Kidney epithelial cell (primary cell): ENCODE results near the gene SPTB. TPM values are rescaled to one million over a fixed set of nuclear protein-coding genes. Genes with fewer than 3 reads are reported as not detected.

Experiments used
- DNase-seq: peaks from one replicate; pipeline ENCODE4 v3.0.0-alpha.2; 2010; ENCODE audit warnings: low read depth
- H3K27me3 ChIP-seq: 2 replicates; pipeline ENCODE4 v1.6.0; 2011; ENCODE audit warnings: low read length; ENCODE audit not compliant: control insufficient read depth, insufficient read depth
- H3K36me3 ChIP-seq: 2 replicates; pipeline ENCODE4 v1.5.1; 2011; ENCODE audit warnings: low read length; ENCODE audit not compliant: control insufficient read depth, insufficient read depth
- H3K4me3 ChIP-seq: 2 replicates; pipeline ENCODE4 v1.5.1; 2011; ENCODE audit warnings: low read depth, mild to moderate bottlenecking, control low read depth, low read length
- total RNA-seq: library from RNA; depleted of rRNA; stranded (reverse); fragments of >200 nt; gene quantifications from 2 replicates; pipeline ENCODE4 v1.2.3, GENCODE V29; 2015
- TF ChIP-seq, protein P1 (sequence below): IDR thresholded peaks from 2 replicates; pipeline ENCODE4 v1.5.1; 2011; ENCODE audit warnings: mild to moderate bottlenecking, moderate library complexity, low read length, control low read depth, inconsistent platforms; ENCODE audit not compliant: insufficient read depth, poor library complexity, severe bottlenecking

Gene SPTB
- total RNA-seq, 1 donor from 2014 or later, result 0.54 TPM

DNA sequence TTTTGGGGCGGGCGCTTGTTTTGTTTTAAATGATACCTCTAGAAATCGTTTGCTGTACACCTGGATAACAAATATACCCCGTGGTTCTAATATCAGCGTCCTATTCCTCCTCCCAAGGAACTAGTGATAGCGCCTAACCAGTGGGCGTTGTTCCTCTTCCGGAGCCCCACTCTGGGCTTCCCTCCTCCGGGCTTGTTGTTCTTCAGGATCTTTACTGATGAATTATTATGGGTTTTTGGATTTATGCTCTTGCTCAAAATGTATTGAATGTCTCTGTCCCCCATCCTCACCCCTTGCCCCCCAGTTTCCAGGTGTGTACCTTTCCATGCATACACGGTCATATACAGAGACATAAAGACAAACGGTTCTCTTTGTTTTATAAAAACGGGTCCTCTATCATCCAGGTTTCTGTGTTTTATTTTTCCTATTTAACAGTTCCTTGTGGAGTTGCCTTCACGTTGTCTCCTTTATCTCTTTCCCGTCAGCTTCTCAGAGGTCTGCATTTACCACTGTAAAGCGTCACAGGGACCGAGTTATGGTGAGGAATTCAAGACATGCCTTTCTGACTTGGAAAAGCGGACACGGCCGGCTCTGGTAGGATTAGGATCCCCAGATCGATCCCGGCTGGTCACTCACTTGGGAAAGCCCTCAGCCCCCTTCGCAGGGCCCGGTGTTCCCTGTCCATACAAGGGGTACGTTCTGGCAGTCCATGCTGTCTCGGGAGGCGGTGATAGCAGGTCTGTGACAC is 176.1 kb downstream of the SPTB start:
- Histone ChIP-seq H3K27me3 (no peaks in the 10 kb centered on the region), H3K36me3 (no peaks in the 10 kb centered on the region), H3K4me3 (peak overlapping the region; percentile 35)
- TF ChIP-seq, protein P1, sequence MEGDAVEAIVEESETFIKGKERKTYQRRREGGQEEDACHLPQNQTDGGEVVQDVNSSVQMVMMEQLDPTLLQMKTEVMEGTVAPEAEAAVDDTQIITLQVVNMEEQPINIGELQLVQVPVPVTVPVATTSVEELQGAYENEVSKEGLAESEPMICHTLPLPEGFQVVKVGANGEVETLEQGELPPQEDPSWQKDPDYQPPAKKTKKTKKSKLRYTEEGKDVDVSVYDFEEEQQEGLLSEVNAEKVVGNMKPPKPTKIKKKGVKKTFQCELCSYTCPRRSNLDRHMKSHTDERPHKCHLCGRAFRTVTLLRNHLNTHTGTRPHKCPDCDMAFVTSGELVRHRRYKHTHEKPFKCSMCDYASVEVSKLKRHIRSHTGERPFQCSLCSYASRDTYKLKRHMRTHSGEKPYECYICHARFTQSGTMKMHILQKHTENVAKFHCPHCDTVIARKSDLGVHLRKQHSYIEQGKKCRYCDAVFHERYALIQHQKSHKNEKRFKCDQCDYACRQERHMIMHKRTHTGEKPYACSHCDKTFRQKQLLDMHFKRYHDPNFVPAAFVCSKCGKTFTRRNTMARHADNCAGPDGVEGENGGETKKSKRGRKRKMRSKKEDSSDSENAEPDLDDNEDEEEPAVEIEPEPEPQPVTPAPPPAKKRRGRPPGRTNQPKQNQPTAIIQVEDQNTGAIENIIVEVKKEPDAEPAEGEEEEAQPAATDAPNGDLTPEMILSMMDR, result no peak
- DNase-seq, result no peak

DNA sequence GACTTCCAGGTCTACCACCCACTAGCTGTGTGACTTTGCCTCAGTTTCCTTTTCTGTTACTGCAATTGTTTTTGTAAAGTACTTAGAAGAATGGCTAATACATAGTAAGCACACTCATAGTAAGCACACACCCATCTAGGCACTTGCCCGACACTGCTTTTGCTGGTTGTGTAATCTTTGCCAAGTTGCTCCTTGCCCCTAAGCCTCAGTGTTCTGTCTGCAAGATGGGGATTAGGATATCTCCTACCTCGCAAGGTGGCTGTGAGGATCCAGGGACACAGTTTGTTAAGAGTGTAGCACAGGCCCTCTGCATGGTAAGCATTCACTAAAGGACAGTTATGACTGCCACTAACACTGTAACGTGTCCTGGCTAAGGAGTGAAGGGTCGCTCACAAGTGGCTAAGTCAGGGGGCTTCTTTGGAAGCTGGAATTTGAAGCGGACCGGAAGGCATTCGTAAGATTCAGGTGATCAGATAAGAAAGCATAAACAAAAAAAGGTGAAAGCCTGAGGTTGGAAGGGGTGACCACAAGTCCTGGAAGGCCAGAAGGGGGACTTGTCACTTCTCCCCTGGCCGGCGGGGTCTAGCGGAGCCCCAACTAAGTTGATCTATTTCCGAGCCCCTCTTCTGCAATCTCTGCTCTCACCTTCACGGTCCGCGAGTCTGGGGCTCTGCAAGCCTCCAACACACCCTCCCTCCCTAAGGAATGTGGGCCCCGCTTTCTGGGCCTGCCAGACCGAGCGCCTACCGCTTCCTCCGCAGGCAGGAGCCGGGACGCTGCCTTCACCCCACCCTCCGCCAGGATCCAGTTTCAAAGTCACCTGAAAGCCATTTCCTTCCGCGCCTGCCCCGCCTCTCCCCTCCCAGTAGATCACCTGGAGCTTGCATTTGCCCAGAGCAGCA is 177.0 kb downstream of the SPTB start:
- Histone ChIP-seq H3K4me3 (no peak overlapping the region), H3K27me3 (no peaks in the 10 kb centered on the region), H3K36me3 (no peaks in the 10 kb centered on the region)
- TF ChIP-seq, protein P1, result no peak
- DNase-seq, result no peak

DNA sequence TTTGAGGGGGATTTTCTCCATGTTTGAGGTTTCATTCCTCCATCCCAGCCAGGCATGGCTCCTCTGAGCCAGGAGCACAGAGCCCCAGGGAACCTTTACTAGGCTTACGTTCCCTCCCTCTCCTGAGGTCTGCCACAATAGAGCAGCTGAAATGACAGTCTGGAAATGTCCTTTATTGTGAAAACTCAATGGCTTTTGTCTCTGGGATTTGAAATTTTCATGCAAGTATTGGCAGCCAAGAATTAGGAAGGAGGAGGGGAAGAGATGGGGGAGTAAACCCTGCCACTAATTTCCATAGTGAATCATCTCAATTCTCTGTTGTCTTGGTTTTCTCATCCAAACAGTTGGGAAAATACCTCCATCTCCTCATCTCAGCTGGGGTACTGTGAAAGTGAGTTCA is 178.0 kb downstream of the SPTB start:
- Histone ChIP-seq H3K4me3 (no peak overlapping the region), H3K36me3 (no peaks in the 10 kb centered on the region), H3K27me3 (no peaks in the 10 kb centered on the region)
- DNase-seq, result no peak
- TF ChIP-seq, protein P1, result no peak

DNA sequence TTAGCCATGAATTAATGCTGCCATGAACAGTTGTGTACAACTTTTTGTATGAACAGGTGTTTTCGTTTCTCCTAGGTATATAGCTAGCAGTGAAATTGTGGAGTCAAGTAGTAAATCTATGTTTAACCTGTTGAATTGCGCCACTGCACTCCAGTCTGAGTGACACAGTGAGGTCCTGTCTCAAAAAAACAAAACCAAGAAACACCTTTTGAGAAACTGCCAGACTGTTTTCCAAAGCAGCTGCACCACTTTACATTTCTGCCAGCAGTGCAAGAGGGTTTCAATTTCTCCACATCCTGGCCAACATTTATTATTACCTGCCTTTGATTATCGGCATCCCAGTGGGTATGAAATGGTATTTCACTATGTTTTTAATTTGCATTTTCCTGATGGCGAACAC is 178.8 kb downstream of the SPTB start:
- Histone ChIP-seq H3K36me3 (no peaks in the 10 kb centered on the region), H3K27me3 (no peaks in the 10 kb centered on the region), H3K4me3 (no peak overlapping the region)
- TF ChIP-seq, protein P1, result no peak
- DNase-seq, result no peak

DNA sequence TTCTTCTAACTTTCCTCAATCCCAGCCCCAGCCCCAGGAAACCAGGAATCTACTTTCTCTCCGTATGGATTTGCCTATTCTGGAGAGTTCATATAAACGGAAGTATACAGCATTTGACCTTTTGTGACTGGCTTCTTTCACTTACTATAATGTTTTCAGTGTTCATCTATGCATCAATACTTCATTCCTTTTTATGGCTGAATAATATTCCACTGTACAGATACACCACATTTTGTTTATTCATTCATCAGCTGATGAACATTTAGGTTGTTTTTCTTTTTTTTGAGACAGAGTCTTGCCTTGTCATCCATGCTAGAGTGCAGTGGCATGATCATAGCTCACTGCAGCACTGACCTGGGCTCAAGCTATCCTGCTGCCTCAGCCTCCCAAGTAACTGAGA is 179.4 kb downstream of the SPTB start:
- TF ChIP-seq, protein P1, result no peak
- Histone ChIP-seq H3K27me3 (no peaks in the 10 kb centered on the region), H3K4me3 (no peak overlapping the region), H3K36me3 (no peaks in the 10 kb centered on the region)
- DNase-seq, result no peak
